ENCODE results near the gene MTG2. TPM values are rescaled to one million over a fixed set of nuclear protein-coding genes. Genes with fewer than 3 reads are reported as not detected.

The MTG2 gene, protein sequence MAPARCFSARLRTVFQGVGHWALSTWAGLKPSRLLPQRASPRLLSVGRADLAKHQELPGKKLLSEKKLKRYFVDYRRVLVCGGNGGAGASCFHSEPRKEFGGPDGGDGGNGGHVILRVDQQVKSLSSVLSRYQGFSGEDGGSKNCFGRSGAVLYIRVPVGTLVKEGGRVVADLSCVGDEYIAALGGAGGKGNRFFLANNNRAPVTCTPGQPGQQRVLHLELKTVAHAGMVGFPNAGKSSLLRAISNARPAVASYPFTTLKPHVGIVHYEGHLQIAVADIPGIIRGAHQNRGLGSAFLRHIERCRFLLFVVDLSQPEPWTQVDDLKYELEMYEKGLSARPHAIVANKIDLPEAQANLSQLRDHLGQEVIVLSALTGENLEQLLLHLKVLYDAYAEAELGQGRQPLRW
- total RNA-seq = 43.0 and 44.4 TPM in 2 replicates

DNA sequence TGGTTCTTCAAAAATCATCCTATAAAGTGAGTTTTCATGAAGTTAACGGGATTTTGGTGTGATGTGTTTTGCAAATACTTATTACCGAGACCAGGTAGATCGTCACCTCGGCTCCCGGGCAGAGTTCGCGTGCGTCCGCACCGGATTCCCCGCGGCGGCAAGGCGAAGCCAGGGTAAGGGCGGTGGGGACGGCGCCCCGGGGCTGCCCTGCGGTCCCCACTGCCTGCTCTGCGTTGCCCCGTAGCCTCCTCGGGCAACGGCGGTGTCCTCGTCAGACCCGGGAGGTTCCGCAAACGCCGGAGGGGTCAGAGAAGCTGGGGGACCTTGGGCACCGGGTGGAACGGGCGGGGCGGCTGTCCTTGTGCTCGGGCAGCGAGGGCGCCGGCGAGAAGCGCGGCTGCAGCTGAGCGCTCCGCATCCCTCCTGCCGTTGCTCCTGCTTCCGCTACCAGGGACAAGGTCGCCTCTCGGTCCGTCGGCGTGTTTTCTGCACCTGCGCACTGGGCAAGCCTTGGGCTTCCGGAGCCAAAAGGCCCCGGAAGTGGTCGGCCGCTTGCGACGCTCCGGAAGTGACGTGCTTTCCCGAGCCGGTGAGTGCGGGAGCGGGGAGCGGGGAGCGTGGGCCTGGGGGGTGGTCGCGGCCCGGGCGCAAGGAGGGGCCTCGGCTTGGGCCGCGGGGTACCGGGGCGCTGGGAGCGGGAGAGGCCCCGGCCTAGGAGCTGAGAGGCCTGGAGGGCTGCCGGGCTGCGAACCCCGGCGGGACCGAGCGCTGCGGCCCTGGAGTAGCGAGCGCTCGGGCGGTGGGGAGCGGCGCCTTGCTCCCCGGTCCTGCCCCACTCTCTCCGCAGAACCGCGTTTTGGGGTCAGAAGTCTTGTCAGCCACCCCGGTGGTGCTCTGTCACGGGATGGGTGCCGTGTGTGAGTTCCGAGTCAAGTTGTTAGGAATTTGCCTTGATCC is at the start of gene MTG2:
Gene MTG2 (plus strand): TSS at position 560 of the 957 bp plus-strand sequence. CDS start 10,393 bp downstream, outside the sequence.
- Mint-ChIP-seq H3K9me3 (no peaks in the 10 kb centered on the region), H3K4me1 (peaks cover 25% of the 10 kb centered on the region), H3K4me3 (peak within 1 kb of the TSS; percentile 92), H3K36me3 (ENCODE audit: low read depth) (peaks cover 14% of the 10 kb centered on the region), H3K27me3 (no peaks in the 10 kb centered on the region), H3K27ac (peak within 1 kb of the TSS; percentile 95)
- intact Hi-C loops (cut with micrococcal nuclease) = loop anchor here (1.0 to 2.0 kb wide), 5 partner anchors 22 to 120 kb away; partner anchors contain the start of genes ADRM1, LSM14B, OSBPL2 and PSMA7
- peak; percentile 99 for DNase-seq

DNA sequence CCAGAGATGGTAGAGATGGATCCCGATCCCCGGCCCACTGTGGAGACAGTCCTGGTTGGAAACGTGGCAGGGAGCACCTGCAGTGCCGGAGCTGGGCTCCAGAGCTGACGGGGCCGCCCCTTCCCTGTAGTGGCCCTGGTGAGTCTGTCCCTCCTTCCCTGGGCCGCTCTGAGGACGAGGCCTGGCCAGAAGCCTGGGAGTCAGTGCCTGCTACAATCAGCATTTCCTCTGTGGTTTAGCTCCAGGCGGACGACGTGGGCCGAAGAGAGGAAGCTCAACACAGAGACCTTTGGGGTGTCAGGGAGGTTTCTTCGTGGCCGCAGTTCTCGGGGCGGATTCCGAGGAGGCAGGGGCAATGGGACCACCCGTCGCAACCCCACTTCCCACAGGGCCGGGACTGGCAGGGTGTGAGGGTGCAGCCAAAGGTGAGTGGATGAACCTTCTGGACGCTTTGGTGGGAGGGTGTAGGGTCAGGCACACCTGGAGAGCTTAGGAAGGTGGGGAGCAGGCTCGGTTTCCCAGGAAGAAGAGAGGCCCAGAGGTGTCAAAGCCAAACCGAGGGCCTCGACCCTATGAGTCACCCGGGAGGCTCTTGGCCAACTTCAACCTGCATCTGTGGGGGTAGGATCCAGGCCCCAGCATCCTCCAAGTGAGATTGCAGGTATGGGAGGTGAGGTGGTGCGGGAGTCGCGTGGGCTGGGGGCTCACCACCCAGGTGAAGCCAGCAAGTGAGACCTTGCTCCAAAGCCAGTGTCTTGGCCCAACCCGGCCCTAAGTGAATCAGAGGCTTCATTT is 49.6 kb upstream of the MTG2 start:
- Mint-ChIP-seq H3K27ac (peak overlapping the region; percentile 56), H3K4me1 (peaks cover 20% of the 10 kb centered on the region), H3K36me3 (ENCODE audit: low read depth) (peaks cover 62% of the 10 kb centered on the region)

DNA sequence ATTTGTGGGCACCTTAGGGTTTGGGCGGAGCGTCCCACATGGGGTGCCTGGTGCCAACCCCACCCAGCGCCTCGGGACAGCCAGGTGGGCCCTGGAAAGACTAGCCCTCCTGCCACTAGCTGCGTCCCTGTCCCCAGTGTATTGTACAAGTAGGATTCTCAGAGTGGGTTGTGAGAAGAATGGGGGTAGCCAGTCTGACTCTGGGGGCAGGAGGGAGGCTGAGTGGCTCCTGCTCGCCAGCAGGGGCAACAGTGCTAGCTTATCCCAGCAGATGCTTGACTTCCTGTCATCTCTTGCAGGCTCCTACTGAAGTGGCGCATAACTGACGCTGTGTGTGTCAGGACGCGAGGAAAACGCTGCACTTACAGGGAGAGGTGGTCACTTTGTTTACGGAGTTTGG is 49.0 kb upstream of the MTG2 start:
- H3K27ac Mint-ChIP-seq = peak overlapping the region; percentile 52
- no peak for DNase-seq

More for the DNA sequence above, 49.6 kb upstream of the MTG2 start:
- no peak for DNase-seq
- no peaks in the 10 kb centered on the region for H3K27me3 Mint-ChIP-seq
- no peaks in the 10 kb centered on the region for H3K9me3 Mint-ChIP-seq
- intact Hi-C loops (cut with micrococcal nuclease) = no loop called here
- no peak overlapping the region for H3K4me3 Mint-ChIP-seq

DNA sequence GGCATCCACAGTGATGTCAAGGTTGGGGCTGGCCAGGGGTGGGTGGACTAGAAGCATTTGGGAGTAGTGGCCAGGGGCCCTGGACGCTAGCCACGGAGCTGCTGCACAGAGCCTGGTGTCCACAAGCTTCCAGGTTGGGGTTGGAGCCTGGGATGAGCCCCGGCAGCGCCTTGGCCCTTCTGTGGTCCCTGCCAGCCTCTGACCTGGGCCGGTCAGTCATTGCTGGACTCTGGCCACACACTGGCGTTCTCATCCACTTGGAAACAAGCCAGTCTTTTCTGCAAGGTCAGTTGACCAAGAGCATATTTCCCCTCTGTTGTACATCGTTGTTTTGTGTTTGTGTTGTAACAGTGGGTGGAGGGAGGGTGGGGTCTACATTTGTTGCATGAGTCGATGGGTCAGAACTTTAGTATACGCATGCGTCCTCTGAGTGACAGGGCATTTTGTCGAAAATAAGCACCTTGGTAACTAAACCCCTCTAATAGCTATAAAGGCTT is 48.0 kb upstream of the MTG2 start:
- DNase-seq = no peak
- H3K27me3 Mint-ChIP-seq = no peaks in the 10 kb centered on the region
- peaks cover 68% of the 10 kb centered on the region for H3K36me3 Mint-ChIP-seq (ENCODE audit: low read depth)
- H3K4me1 Mint-ChIP-seq = peaks cover 23% of the 10 kb centered on the region
- H3K27ac Mint-ChIP-seq = no peak overlapping the region
- intact Hi-C loops (cut with micrococcal nuclease) = no loop called here
- no peaks in the 10 kb centered on the region for H3K9me3 Mint-ChIP-seq
- H3K4me3 Mint-ChIP-seq = no peak overlapping the region

More for the DNA sequence above, 49.0 kb upstream of the MTG2 start:
- peaks cover 62% of the 10 kb centered on the region for H3K36me3 Mint-ChIP-seq (ENCODE audit: low read depth)
- intact Hi-C loops (cut with micrococcal nuclease) = no loop called here
- no peaks in the 10 kb centered on the region for H3K9me3 Mint-ChIP-seq
- no peak overlapping the region for H3K4me3 Mint-ChIP-seq
- H3K27me3 Mint-ChIP-seq = no peaks in the 10 kb centered on the region
- H3K4me1 Mint-ChIP-seq = peaks cover 20% of the 10 kb centered on the region

DNA sequence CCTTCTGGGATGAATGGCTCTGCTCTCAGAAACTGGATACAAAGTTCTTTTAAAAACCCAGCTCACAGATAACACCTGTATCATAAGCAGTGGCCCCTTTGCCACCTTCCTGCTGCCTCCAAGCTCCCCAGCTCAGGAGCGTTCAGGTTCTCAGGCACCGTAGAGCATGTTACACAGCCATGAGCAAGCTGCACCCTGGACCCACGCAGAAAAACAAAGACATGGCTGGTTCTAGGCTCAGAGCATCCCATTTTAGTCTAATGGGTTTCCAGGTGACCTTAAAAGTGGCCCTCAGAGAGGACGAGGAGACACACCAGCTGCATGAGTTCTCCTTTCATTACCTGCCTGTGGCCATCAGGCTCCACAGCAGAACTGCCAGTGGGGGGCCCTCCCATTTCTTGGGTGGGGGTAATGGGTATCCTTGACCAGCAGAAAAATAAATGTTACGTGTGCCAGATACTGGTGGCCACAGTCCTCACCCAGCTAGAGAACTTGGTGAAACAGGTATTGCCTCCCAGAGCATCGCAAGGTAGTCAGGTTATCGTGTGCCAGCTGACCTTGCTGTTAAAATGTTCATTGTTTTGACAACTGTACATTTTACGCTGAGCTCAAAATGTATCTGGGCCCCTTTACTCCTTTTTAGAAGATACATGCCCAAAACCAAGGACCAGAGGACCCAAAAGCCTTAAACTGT is 47.1 kb upstream of the MTG2 start:
- Mint-ChIP-seq H3K27me3 (no peaks in the 10 kb centered on the region), H3K27ac (no peak overlapping the region), H3K4me3 (no peak overlapping the region), H3K9me3 (no peaks in the 10 kb centered on the region), H3K36me3 (ENCODE audit: low read depth) (peaks cover 72% of the 10 kb centered on the region), H3K4me1 (peaks cover 28% of the 10 kb centered on the region)
- intact Hi-C loops (cut with micrococcal nuclease) = loop anchor here (2.0 kb wide), 1 partner anchor 125 kb away; no protein-coding TSS in a partner anchor
- DNase-seq = no peak

DNA sequence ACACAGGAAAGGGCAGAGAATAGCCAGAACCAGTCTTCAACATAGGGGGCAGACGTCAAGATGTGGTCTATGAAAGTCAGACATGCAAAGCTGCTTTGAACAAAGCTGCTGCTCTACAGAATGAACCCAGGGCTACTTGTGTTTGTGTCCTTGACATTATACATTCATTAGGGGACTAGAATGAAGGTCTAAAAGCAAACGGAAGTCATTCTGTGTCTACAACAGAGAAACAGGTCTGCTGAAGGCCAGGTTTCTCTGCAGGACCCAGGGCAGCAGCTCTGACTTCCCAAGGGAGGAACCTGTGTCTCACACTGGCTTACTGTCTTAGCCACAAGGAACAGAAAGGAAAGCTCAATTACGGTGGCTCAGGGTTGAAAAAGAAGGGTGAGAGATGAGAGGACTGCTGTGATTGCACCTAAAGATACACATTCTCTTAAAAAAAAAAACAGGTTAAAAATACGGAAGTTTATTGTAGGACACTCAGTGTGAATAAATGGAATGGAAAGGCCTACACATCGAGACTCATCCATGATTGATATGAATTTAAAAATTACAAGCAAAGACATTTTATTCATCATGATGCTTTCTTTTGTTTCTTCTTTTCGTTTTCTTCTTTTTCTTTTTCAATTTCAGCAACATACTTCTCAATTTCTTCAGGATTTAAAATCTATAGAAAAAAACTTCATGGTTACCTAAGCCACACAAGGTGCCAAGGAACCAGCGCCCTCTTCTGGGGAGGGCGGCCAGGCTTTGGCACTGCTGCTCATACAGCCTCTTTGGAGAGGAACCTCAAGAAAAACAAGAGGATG is 46.3 kb upstream of the MTG2 start:
- H3K27ac Mint-ChIP-seq = peak overlapping the region; percentile 65
- intact Hi-C loops (cut with micrococcal nuclease) = loop anchor here (2.0 kb wide), 1 partner anchor 126 kb away; no protein-coding TSS in a partner anchor
- no peaks in the 10 kb centered on the region for H3K27me3 Mint-ChIP-seq
- H3K9me3 Mint-ChIP-seq = no peaks in the 10 kb centered on the region
- peaks cover 33% of the 10 kb centered on the region for H3K4me1 Mint-ChIP-seq
- peaks cover 71% of the 10 kb centered on the region for H3K36me3 Mint-ChIP-seq (ENCODE audit: low read depth)
- H3K4me3 Mint-ChIP-seq = no peak overlapping the region
- peak; percentile 91 for DNase-seq

DNA sequence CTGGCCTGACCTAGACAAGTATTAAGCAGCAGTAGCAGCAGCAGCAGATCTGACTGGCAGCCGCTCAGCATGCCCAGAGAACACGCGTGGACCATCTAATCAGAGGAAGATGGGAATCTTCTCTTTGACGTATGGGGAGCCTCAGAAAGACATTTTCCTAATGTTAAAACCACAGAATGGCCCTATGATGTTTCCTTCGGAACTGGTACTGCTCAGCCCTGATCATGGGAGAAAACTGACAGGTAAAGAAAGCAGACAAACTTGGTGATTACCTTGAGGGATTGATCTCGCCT is 45.8 kb upstream of the MTG2 start:
- DNase-seq = no peak
- Mint-ChIP-seq H3K27me3 (no peaks in the 10 kb centered on the region), H3K9me3 (no peaks in the 10 kb centered on the region), H3K27ac (peak overlapping the region; percentile 65), H3K36me3 (ENCODE audit: low read depth) (peaks cover 73% of the 10 kb centered on the region), H3K4me1 (peaks cover 36% of the 10 kb centered on the region), H3K4me3 (no peak overlapping the region)
- intact Hi-C loops (cut with micrococcal nuclease) = loop anchor here (2.0 kb wide), 1 partner anchor 126 kb away; no protein-coding TSS in a partner anchor

DNA sequence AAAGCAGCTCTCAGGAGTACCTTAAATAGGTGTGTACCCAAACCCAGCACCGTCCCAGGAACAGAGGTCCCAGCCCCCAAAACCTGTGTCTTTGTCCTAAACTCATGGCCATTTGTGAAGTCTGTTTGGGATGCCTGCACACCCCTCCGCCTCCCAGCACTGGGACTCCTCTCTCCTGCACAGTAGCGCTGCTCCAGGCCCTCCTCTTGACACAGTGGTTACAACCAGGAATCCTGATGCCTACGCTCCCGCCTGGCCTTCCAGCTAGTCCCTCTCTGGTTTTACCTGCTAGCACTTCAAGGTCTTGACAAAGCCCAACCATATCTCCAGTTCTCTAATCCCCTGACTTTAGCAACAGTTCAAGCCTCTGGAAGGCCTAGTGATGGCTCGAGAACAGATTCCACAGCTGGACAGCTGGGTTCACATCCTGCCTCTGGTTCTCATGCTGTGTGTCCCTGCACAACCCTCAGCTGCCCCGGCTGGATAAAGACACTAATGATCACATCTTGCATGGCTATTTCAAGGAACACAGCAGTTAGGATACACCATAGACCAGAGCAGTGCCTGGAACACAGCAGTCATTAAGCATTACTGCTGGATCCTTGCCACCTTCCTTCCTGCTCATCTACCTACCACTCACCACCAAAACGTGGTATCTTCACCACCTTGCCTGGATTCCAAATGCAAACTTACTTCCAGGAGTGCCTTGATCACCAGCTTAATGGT is 45.2 kb upstream of the MTG2 start:
- no peak overlapping the region for H3K4me3 Mint-ChIP-seq
- peaks cover 34% of the 10 kb centered on the region for H3K4me1 Mint-ChIP-seq
- intact Hi-C loops (cut with micrococcal nuclease) = loop anchor here (2.0 kb wide), 1 partner anchor 127 kb away; no protein-coding TSS in a partner anchor
- peaks cover 70% of the 10 kb centered on the region for H3K36me3 Mint-ChIP-seq (ENCODE audit: low read depth)
- peak overlapping the region; percentile 77 for H3K27ac Mint-ChIP-seq
- no peaks in the 10 kb centered on the region for H3K27me3 Mint-ChIP-seq
- H3K9me3 Mint-ChIP-seq = no peaks in the 10 kb centered on the region
- DNase-seq = no peak

DNA sequence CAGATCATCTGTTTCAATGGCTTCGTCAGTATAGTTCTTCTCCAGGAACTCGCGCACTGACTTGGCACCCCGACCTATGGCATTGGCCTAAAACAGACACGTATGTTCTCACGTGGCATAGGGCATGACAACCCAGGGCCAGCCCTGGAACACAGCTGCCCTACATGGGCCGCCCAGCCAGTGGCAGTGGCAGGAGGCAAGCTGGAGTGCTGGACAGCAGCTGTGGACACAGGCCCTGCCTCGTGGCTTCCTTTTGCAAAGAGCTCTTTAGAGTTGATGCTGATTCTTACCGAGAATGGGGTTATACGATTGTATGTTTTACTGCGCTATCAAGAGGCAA is 44.7 kb upstream of the MTG2 start:
- intact Hi-C loops (cut with micrococcal nuclease) = no loop called here
- Mint-ChIP-seq H3K27ac (peak overlapping the region; percentile 77), H3K9me3 (no peaks in the 10 kb centered on the region), H3K4me3 (no peak overlapping the region), H3K4me1 (peaks cover 34% of the 10 kb centered on the region), H3K27me3 (no peaks in the 10 kb centered on the region), H3K36me3 (ENCODE audit: low read depth) (peaks cover 69% of the 10 kb centered on the region)
- DNase-seq = no peak

DNA sequence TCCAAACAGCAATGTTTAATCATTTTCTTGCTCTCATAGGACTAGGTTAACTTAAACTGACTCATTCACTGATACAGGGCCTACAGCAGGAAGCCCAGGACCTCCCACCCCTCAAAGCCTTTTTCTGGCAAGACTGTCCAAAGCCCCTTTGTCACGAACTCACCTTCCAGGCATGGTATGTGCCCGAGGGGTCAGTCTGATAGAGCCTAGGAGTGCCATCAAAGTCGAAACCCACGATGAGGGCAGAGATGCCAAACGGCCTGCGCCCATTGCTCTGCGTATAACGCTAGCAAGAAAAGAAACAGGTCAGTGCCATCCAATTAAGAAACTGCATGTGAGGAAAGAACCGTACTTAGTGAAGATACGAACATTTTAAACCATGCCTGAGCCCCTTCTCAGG is 43.9 kb upstream of the MTG2 start:
- Mint-ChIP-seq H3K27me3 (no peaks in the 10 kb centered on the region), H3K4me3 (no peak overlapping the region), H3K36me3 (ENCODE audit: low read depth) (peaks cover 65% of the 10 kb centered on the region), H3K27ac (no peak overlapping the region), H3K9me3 (no peaks in the 10 kb centered on the region), H3K4me1 (peaks cover 34% of the 10 kb centered on the region)
- intact Hi-C loops (cut with micrococcal nuclease) = no loop called here
- DNase-seq = no peak

DNA sequence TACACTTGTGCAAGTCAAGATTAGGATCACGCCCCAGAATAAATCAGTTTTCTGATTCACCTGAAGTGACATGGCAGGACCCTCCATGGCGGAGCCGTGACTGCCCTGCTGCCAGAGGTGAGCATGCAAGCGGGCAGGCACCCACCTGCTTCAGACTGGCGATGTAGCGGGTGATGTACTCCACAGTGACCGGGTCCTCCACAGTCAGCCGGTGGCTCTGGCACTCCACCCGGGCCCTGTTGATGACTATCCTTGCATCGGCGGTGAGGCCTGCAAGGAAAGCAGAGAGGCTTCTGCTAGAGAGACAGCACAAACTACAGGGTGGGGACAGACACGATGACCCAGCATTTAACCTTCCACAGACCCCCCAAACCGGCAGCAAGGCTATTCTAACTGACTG is 43.2 kb upstream of the MTG2 start:
- DNase-seq = no peak
- Mint-ChIP-seq H3K9me3 (no peaks in the 10 kb centered on the region), H3K27me3 (no peaks in the 10 kb centered on the region), H3K36me3 (ENCODE audit: low read depth) (peaks cover 65% of the 10 kb centered on the region), H3K27ac (no peak overlapping the region), H3K4me1 (peaks cover 37% of the 10 kb centered on the region), H3K4me3 (no peak overlapping the region)
- intact Hi-C loops (cut with micrococcal nuclease) = no loop called here

DNA sequence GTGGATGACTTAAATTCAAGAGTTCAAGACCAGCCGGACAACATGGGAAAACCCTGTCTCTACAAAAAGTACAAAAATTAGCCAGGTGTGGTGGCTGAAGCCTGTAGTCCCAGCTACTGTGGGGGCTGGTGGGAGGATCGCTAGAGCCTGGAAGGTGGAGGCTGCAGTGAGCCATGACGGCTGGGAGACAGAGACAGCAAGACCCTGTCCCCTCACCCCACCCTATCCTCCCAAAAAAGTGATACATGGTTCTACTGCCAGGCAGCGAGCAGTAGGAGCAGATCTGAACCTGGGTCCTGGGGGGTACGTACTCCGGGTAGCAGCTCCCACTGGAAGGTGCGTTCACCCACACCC is 41.8 kb upstream of the MTG2 start:
- peaks cover 47% of the 10 kb centered on the region for H3K4me1 Mint-ChIP-seq
- no peak for DNase-seq
- H3K27ac Mint-ChIP-seq = peak overlapping the region; percentile 91
- H3K9me3 Mint-ChIP-seq = no peaks in the 10 kb centered on the region
- H3K27me3 Mint-ChIP-seq = no peaks in the 10 kb centered on the region
- H3K4me3 Mint-ChIP-seq = peak overlapping the region; percentile 94
- peaks cover 68% of the 10 kb centered on the region for H3K36me3 Mint-ChIP-seq (ENCODE audit: low read depth)
- intact Hi-C loops (cut with micrococcal nuclease) = no loop called here
